Testis (tissue), 3 donors: ENCODE measurements around the gene MRPL45. TPM values are rescaled to one million over a fixed set of nuclear protein-coding genes. Genes with fewer than 3 reads are reported as not detected.
A peak's percentile ranks its signal among the peaks of the same experiment; 100 is the strongest.
"Not testable (repeated sequence)": the region's sequence is repeated elsewhere in the genome, so short reads cannot be mapped to it uniquely, and the experiment has no call there.

Experiments
- DNase-seq: peaks from one replicate; pipeline ENCODE4 v3.0.0-alpha.2; 2019
- H3K27ac ChIP-seq, 2 donors: fragments of 200-600 bp; sonication (generic); one replicate each; pipeline ENCODE4 v1.5.1; 2019
- H3K27me3 ChIP-seq: fragments of 200-600 bp; sonication (generic); one replicate; pipeline ENCODE4 v1.5.1; 2019
- H3K36me3 ChIP-seq: fragments of 200-600 bp; sonication (generic); one replicate; pipeline ENCODE4 v1.5.1; 2017; ENCODE audit warnings: low read depth; ENCODE audit errors: missing control alignments
- H3K4me1 ChIP-seq: fragments of 200-600 bp; sonication (generic); one replicate; pipeline ENCODE4 v1.5.1; 2019
- H3K4me3 ChIP-seq, 2 donors: fragments of 200-600 bp; sonication (generic); one replicate each; pipeline ENCODE4 v1.5.1; 2017 to 2019
- H3K9me3 ChIP-seq: fragments of 200-600 bp; sonication (generic); one replicate; pipeline ENCODE4 v1.5.1; 2017
- POLR2A ChIP-seq: fragments of 450-650 bp; IDR thresholded peaks from one replicate; pipeline ENCODE4 v1.6.1; 2017; ENCODE audit warnings: antibody characterized with exemption, mild to moderate bottlenecking, moderate library complexity
- WGBS, 2 donors: methylation state at CpG; one replicate each; pipeline ENCODE4 v1.1.5; 2018; 5-methylcytosine and 5-hydroxymethylcytosine counted together
- intact Hi-C: fragments of 100-400 bp; cut with DNase I; formaldehyde crosslinking; loops from one replicate; pipeline ENCODE4 v1.15.1; 2023; ENCODE audit warnings: low total_unique reads
- polyA plus RNA-seq: library from polyadenylated mRNA; stranded (reverse); fragments of 350-450 nt; fragmentation: Illumina TruSeq; extraction: RNeasy Lipid Tissue Mini Kit (QIAGEN cat#74804); gene quantifications from one replicate; pipeline ENCODE4 v1.2.3, GENCODE V29; 2014; ENCODE audit warnings: low read depth, low replicate concordance; ENCODE audit not compliant: insufficient read depth
- total RNA-seq, 2 donors: library from RNA; depleted of rRNA; stranded (reverse); fragments of >200 nt; gene quantifications; one replicate each; pipeline ENCODE4 v1.2.3, GENCODE V29; 2016
- TF ChIP-seq, protein P1 (sequence below), 3 experiments: fragments of 450-650 bp in 2 of 3; fragments of 200-600 bp in 1 of 3; sonication (generic) in 1 of 3; IDR thresholded peaks; one replicate each; pipeline ENCODE4 v1.5.1; 2016 to 2019; ENCODE audit warnings: antibody characterized with exemption in 3 of 3, mild to moderate bottlenecking in 2 of 3, moderate library complexity in 1 of 3

MRPL45 gene
- total and polyA plus RNA-seq, 3 donors from 2014 or later, result 13.9 to 26.1 (median 18.5) TPM

GRCh38 chr17:38288217-38288827 lies 8.6 kb upstream of the MRPL45 start:
- H3K27me3 ChIP-seq, H3K36me3 ChIP-seq, H3K4me3 ChIP-seq, DNase-seq, H3K4me1 ChIP-seq, H3K27ac ChIP-seq, intact Hi-C loops, H3K9me3 ChIP-seq: not testable (repeated sequence)
- TF ChIP-seq, protein P1, sequence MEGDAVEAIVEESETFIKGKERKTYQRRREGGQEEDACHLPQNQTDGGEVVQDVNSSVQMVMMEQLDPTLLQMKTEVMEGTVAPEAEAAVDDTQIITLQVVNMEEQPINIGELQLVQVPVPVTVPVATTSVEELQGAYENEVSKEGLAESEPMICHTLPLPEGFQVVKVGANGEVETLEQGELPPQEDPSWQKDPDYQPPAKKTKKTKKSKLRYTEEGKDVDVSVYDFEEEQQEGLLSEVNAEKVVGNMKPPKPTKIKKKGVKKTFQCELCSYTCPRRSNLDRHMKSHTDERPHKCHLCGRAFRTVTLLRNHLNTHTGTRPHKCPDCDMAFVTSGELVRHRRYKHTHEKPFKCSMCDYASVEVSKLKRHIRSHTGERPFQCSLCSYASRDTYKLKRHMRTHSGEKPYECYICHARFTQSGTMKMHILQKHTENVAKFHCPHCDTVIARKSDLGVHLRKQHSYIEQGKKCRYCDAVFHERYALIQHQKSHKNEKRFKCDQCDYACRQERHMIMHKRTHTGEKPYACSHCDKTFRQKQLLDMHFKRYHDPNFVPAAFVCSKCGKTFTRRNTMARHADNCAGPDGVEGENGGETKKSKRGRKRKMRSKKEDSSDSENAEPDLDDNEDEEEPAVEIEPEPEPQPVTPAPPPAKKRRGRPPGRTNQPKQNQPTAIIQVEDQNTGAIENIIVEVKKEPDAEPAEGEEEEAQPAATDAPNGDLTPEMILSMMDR (IDR thresholded peaks at IDR 0.05), result peak in 1 of 3 experiments; percentile 16
- 43 to 62% methylated on average over 6 to 10 of the region's 12 CpGs for WGBS, 2 donors

- intact Hi-C loops, H3K9me3 ChIP-seq: not testable (repeated sequence)
- 90 to 100% methylated on average over 1 of the region's 1 CpG for whole genome bisulfite sequencing, 2 donors
These were observed 7.2 kb upstream of the MRPL45 start for GRCh38 chr17:38289760-38290159.

GRCh38 chr17:38295602-38296365 lies 1.2 kb upstream of the MRPL45 start:
- H3K27me3 ChIP-seq, H3K27ac ChIP-seq, intact Hi-C loops, H3K9me3 ChIP-seq, DNase-seq, H3K36me3 ChIP-seq, H3K4me1 ChIP-seq: not testable (repeated sequence)
- peak overlapping the region in 1 of 2 donors; percentile 65 for H3K4me3 ChIP-seq
- 41 to 54% methylated on average over 21 of the region's 21 CpGs for WGBS, 2 donors

More at GRCh38 chr17:38289760-38290159, 7.2 kb upstream of the MRPL45 start:
- H3K27me3 ChIP-seq, H3K36me3 ChIP-seq, H3K4me1 ChIP-seq, H3K27ac ChIP-seq, H3K4me3 ChIP-seq, DNase-seq: not testable (repeated sequence)

GRCh38 chr17:38315497-38315896 lies 18.5 kb downstream of the MRPL45 start:
- no peak overlapping the region for H3K27ac ChIP-seq
- intact Hi-C loops, result no loop called here
- H3K4me3 ChIP-seq, result no peak overlapping the region
- no peak for DNase-seq
- WGBS, 2 donors, result 63 to 64% methylated on average over 3 of the region's 3 CpGs
- H3K9me3 ChIP-seq, result no peaks in the 10 kb centered on the region
- no peaks in the 10 kb centered on the region for H3K4me1 ChIP-seq
- no peaks in the 10 kb centered on the region for H3K27me3 ChIP-seq
- H3K36me3 ChIP-seq, result no peaks in the 10 kb centered on the region
- TF ChIP-seq POLR2A, result no peak
- TF ChIP-seq, protein P1 (IDR thresholded peaks at IDR 0.05), result no peak

DNA sequence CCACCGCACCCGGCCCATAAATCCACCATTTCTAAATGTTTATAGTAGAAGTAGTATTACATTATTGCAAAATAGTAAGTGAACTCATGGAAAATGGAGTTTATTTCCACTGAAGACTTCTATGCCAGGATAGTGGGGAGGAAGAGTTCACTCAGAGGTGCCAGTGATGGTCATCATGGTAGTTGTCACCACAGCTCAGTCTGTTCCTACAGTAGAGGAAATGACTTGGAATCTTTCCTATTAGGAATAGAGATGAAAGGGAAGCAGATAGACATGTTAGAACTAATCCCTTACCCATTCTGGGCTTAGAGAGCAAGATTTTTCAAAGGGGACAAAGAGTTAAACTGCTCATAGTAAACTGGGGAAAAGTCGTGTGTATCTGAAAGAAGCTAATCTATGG lies 20.1 kb downstream of the MRPL45 start:
- WGBS, 2 donors, result 84 to 88% methylated on average over 3 of the region's 3 CpGs
- Histone ChIP-seq H3K4me3 (no peak overlapping the region), H3K4me1 (no peaks in the 10 kb centered on the region), H3K36me3 (no peaks in the 10 kb centered on the region), H3K27me3 (no peaks in the 10 kb centered on the region), H3K9me3 (no peaks in the 10 kb centered on the region), H3K27ac (no peak overlapping the region)
- DNase-seq, result no peak
- intact Hi-C loops, result no loop called here
- no peak for TF ChIP-seq POLR2A
- TF ChIP-seq, protein P1 (IDR thresholded peaks at IDR 0.05), result no peak
